Right atrium auricular region (tissue), 2 donors: ENCODE data around the gene UBR4. TPM values are rescaled to one million over a fixed set of nuclear protein-coding genes. Genes with fewer than 3 reads are reported as not detected.

Experiments
- DNase-seq: peaks from one replicate; pipeline ENCODE4 v3.0.0-alpha.2; 2019; ENCODE audit warnings: low spot score
- H3K27ac ChIP-seq, 2 donors: fragments of 200-600 bp; sonication (generic); 1 replicate in 1 of 2; 2 replicates in 1 of 2; pipeline ENCODE4 v1.5.1; 2016 to 2019
- H3K27me3 ChIP-seq, 2 donors: fragments of 200-600 bp; sonication (generic); one replicate each; pipeline versions ENCODE4 v1.5.1 to v1.6.0; 2017 to 2019
- H3K36me3 ChIP-seq: fragments of 200-600 bp; sonication (generic); one replicate; pipeline ENCODE4 v1.5.1; 2016
- H3K4me1 ChIP-seq, 2 donors: fragments of 200-600 bp; sonication (generic); one replicate each; pipeline versions ENCODE4 v1.5.1 to v1.6.0; 2017 to 2019
- H3K4me3 ChIP-seq, 2 donors: fragments of 200-600 bp; sonication (generic); 1 replicate in 1 of 2; 2 replicates in 1 of 2; pipeline ENCODE4 v1.5.1; 2017 to 2019; ENCODE audit warnings: mild to moderate bottlenecking in 1 of 2, moderate library complexity in 1 of 2
- H3K9me3 ChIP-seq, 2 donors: fragments of 200-600 bp; sonication (generic); one replicate each; pipeline ENCODE4 v1.5.1; 2019
- total RNA-seq, 2 donors: library from RNA; depleted of rRNA; stranded (reverse); fragments of >200 nt; gene quantifications; one replicate each; pipeline ENCODE4 v1.1.0, GENCODE V29; 2016
- TF ChIP-seq, protein P1 (sequence below), 2 donors: fragments of 200-600 bp; sonication (generic); IDR thresholded peaks; one replicate each; pipeline ENCODE4 v1.5.1; 2019; ENCODE audit warnings: antibody characterized with exemption in 2 of 2

Gene UBR4
- total RNA-seq, 2 donors from 2014 or later = 75.1 to 88.0 TPM

DNA sequence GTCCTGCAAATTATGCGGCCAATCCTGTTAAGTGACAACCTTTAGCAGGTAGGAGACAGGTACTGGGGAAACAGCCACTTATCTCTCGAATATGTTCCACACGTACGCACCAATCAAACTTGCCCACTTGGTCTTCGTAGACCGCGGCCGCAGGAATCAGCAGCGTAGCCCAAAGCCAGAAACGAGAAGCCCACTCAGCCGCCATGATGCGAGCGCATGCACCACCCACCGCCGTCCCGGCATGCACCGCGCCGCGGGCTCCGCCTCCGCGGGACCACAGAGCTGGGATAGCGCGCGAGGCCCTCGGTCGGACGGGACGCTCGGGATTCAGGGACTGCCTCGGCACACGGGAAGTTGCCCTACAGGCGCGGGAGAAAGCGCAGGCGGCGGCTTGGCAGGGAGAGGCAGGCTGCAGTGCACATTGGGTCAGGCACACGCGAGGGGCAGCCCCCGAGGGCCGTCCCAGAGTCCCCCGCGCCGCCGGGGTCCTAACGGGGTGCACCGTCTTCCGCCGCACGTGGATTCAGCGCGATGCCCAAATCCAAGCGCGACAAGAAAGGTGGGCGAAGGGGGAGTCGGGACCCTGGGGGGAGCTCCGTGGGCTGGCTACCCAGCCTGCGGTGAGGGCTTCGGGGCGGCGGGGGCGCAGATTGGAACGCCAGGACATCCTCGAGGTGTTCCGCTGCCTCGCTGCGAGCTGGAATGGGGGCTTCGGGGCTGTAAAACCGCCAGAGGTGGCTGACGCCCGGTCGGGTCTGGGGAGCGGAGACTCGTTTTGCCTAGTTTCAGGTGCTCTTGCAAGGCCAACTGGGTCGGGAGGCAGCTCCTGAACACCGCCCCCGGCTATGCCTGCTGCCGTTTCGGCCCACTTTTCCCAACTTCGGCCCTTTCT is 41.5 kb upstream of the UBR4 start, which contains the start of the genes EMC1 and MRTO4:
EMC1 (minus strand) TSS at position 220 of the 892 bp plus-strand sequence; CDS start at position 205, 15 bp downstream.
MRTO4 (plus strand) TSS at position 501 of the 892 bp plus-strand sequence; CDS start at position 532, 31 bp downstream.
- peak within 1 kb of the TSS; percentile 94 to 96 for H3K27ac ChIP-seq
- H3K4me1 ChIP-seq = peaks cover 0 to 34% of the 10 kb centered on the region in 2 donors
- peak; percentile 73 for DNase-seq
- no peaks in the 10 kb centered on the region for H3K9me3 ChIP-seq
- TF ChIP-seq, protein P1, sequence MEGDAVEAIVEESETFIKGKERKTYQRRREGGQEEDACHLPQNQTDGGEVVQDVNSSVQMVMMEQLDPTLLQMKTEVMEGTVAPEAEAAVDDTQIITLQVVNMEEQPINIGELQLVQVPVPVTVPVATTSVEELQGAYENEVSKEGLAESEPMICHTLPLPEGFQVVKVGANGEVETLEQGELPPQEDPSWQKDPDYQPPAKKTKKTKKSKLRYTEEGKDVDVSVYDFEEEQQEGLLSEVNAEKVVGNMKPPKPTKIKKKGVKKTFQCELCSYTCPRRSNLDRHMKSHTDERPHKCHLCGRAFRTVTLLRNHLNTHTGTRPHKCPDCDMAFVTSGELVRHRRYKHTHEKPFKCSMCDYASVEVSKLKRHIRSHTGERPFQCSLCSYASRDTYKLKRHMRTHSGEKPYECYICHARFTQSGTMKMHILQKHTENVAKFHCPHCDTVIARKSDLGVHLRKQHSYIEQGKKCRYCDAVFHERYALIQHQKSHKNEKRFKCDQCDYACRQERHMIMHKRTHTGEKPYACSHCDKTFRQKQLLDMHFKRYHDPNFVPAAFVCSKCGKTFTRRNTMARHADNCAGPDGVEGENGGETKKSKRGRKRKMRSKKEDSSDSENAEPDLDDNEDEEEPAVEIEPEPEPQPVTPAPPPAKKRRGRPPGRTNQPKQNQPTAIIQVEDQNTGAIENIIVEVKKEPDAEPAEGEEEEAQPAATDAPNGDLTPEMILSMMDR (IDR thresholded peaks at IDR 0.05) = no peak
- no peaks in the 10 kb centered on the region for H3K27me3 ChIP-seq
- H3K4me3 ChIP-seq = peak within 1 kb of the TSS; percentile 69 to 89
- H3K36me3 ChIP-seq = peaks cover 16% of the 10 kb centered on the region

DNA sequence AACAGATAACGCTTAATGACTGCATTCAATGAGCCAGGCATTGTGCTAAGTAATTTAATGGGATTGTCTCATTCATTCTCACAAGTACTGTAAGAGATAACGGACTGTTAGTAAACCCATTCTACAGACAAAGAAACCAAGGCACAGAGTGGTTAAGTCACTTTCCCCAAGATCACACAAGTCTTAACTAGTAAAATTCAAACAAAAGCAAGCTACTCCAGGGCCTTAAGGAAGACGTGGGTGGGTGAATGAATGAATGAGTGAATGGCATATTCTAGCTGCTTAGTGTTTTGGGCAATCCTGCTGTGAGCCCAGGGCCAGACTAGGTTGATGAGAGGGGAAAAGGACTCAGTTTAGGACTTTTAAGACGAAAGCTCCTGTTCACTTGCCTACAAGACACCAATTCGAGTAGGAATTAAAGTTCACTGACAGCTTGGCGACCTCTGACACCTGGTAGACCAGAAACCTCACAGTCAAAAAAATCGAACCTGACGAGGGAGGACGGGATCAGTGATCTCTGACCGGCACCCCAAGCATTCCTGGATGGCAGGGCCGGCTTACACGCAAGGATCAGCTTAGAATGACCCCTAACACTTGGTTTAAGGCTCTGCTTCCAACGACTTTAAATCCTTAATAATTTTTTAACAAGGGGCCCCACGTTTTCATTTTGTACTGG is 40.7 kb upstream of the UBR4 start:
- H3K4me1 ChIP-seq = peaks cover 0 to 34% of the 10 kb centered on the region in 2 donors
- H3K4me3 ChIP-seq = peak overlapping the region; percentile 69 to 89
- no peaks in the 10 kb centered on the region for H3K27me3 ChIP-seq
- TF ChIP-seq, protein P1 (IDR thresholded peaks at IDR 0.05) = no peak
- no peaks in the 10 kb centered on the region for H3K9me3 ChIP-seq
- no peak for DNase-seq
- peaks cover 8% of the 10 kb centered on the region for H3K36me3 ChIP-seq
- peak overlapping the region; percentile 94 to 96 for H3K27ac ChIP-seq

DNA sequence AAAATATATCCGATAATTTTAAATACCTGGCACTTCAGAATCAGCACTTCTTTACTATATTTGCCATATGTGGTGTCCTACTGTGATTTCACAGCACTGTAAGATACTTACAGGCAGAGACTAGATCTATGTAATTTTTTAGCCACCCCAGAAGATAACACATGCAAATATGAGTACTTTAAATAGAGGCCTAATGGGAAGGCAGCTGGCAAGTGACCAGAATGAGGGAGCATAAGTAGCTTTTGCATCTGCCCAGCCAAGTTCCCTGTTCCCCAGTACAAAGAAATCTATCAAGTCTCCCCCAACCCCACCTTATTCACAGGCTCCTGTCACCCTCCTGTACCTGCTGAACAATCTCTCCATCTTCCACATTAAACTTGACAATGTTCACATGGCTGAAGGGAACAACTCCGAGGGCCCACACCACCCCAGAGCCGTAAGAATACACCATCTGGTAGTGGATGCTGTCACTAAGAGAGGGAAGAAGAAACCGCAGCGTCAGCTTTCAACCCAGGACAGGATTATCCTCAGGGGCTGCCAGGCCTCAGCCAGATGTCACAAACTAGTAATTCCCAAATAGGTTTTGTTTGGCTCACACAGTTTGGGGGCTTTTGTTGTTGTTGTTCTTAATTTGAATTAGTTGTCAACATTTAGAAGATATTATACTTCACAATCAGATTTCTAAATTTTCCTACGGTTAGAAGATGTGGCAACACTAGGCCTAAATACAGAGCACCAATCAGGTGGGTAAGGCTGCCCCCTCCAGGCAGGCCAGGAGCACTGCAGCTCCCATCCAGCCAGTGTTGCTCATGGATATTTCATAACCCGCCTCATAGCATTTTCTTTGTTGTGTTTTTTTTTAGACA is 30.8 kb upstream of the UBR4 start:
- DNase-seq = peak; percentile 83
- Histone ChIP-seq H3K36me3 (peaks cover 78% of the 10 kb centered on the region), H3K27me3 (no peaks in the 10 kb centered on the region), H3K4me3 (no peak overlapping the region), H3K4me1 (no peaks in the 10 kb centered on the region), H3K9me3 (no peaks in the 10 kb centered on the region), H3K27ac (peak overlapping the region in 1 of 2 donors; percentile 33)
- TF ChIP-seq, protein P1 (IDR thresholded peaks at IDR 0.05) = peak; percentile 90 to 93

DNA sequence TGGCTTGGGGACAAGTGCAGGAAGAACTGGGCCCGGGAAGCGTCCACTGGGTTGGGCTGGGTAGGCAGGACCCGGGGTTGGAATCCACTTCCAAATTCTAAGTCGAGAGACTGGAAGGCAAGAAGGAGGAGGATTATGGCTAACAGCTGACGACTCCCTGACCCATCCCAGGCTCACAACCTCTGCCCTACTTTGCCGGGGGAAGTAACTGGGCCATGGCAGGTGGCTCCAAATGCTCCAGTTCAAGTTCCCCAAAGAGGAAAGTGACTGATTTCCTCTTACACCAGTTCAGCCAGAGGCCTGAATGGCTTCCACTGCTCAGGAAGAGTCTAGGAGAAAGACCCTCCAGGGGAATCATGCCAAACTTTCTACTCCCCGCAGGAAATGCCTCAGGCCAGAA is 29.8 kb upstream of the UBR4 start:
- Histone ChIP-seq H3K4me1 (no peaks in the 10 kb centered on the region), H3K9me3 (no peaks in the 10 kb centered on the region), H3K27ac (no peak overlapping the region), H3K36me3 (peaks cover 82% of the 10 kb centered on the region), H3K4me3 (no peak overlapping the region), H3K27me3 (no peaks in the 10 kb centered on the region)
- no peak for DNase-seq
- TF ChIP-seq, protein P1 (IDR thresholded peaks at IDR 0.05) = no peak

DNA sequence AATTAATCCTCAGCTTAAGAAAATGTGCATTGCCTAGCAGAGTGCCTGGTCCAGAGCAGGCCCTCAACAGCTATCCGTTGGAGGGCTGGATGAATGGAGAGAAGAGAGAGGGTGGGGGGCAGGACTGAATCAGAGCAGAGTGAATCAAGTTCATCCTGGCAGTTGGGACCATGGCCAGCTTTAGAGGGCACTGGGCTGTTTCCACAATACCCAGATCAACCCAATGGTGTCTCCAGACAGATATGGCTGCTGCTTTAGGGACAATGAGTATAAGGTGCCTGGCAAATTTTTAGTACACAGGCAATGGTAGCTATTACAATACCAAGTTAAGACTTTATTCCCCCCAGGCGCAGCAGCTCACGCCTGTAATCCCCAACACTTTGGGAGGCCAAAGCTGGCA is 24.2 kb upstream of the UBR4 start:
- H3K27me3 ChIP-seq = no peaks in the 10 kb centered on the region
- no peak overlapping the region for H3K4me3 ChIP-seq
- no peak for DNase-seq
- TF ChIP-seq, protein P1 (IDR thresholded peaks at IDR 0.05) = no peak
- peaks cover 82% of the 10 kb centered on the region for H3K36me3 ChIP-seq
- peaks cover 0 to 16% of the 10 kb centered on the region in 2 donors for H3K4me1 ChIP-seq
- no peak overlapping the region for H3K27ac ChIP-seq
- no peaks in the 10 kb centered on the region for H3K9me3 ChIP-seq
